Neuron (in vitro differentiated cells): ENCODE data around the gene TM2D1.

Source experiments
- H2AFZ ChIP-seq: one replicate; pipeline ENCODE4 v1.6.1; 2013; ENCODE audit warnings: low read depth, mild to moderate bottlenecking, inconsistent platforms, low read length, moderate library complexity
- H3K27me3 ChIP-seq: one replicate; pipeline ENCODE4 v1.6.1; 2013; ENCODE audit warnings: low read length; ENCODE audit not compliant: insufficient read depth
- H3K36me3 ChIP-seq: one replicate; pipeline ENCODE4 v1.6.1; 2013; ENCODE audit warnings: low read length; ENCODE audit not compliant: insufficient read depth
- H3K4me1 ChIP-seq: one replicate; pipeline ENCODE4 v1.6.1; 2013; ENCODE audit warnings: low read length; ENCODE audit not compliant: insufficient read depth
- H3K4me3 ChIP-seq: 2 replicates; pipeline ENCODE4 v1.5.1; 2013; ENCODE audit warnings: mild to moderate bottlenecking, low read length, moderate library complexity
- H3K9me3 ChIP-seq: one replicate; pipeline ENCODE4 v1.6.1; 2013; ENCODE audit warnings: low read length

The TM2D1 gene

GRCh38 chr1:61724813-61725694 is at the start of gene TM2D1:
TM2D1 (minus strand) TSS chr1:61725141; CDS start chr1:61725120, 21 bp downstream.
- Histone ChIP-seq H3K4me3 (peak within 1 kb of the TSS; percentile 69), H3K36me3 (peaks cover 5% of the 10 kb centered on the region), H3K4me1 (peaks cover 11% of the 10 kb centered on the region), H3K9me3 (no peaks in the 10 kb centered on the region), H3K27me3 (no peaks in the 10 kb centered on the region), H2AFZ (peak within 1 kb of the TSS; percentile 70)

DNA sequence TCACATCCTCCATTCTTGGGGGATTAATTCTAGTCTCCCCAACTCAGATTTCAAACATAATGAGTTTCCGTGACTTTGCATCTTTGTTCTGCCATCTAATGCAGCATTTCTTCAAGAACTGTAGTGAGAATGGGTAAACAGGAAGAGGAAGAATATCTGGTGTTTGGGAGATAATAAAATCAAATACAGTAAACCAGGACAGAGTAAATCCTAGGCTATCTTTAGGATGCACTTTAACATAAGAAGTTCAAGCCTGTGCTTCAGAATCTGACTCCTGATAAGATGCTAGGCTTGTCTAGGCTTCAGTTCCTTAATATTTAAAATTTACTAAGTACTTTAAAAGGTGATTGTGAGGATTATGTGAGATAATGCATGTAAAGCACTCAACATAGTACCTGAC is 45.2 kb upstream of the TM2D1 start:
- Histone ChIP-seq H3K4me3 (no peak overlapping the region), H2AFZ (no peak overlapping the region), H3K4me1 (no peaks in the 10 kb centered on the region), H3K27me3 (no peaks in the 10 kb centered on the region), H3K9me3 (no peaks in the 10 kb centered on the region), H3K36me3 (no peaks in the 10 kb centered on the region)

- Histone ChIP-seq H3K36me3 (no peaks in the 10 kb centered on the region), H3K27me3 (no peaks in the 10 kb centered on the region), H3K4me3 (no peak overlapping the region), H3K9me3 (no peaks in the 10 kb centered on the region), H3K4me1 (no peaks in the 10 kb centered on the region), H2AFZ (no peak overlapping the region)
These were observed 33.0 kb upstream of the TM2D1 start for GRCh38 chr1:61757950-61758349.

DNA sequence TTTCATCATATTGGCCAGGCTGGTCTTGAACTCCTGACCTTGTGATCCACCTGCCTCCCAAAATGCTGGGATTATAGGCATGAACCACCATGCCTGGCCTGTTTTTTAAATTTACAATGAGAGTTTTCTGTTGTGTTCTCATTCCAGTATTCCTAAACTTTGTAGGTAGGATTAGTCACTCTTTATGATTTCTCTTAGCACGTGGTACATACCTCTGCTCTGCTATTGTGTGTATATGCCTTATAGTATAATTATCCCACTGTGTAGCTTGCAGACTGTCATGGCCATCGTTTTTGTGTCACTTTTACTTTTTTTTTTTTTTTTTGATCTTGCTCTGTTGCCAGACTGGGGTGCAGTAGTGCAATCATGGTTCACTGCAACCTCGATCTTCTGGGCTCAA is 31.8 kb upstream of the TM2D1 start:
- Histone ChIP-seq H3K36me3 (no peaks in the 10 kb centered on the region), H3K4me1 (no peaks in the 10 kb centered on the region), H3K27me3 (no peaks in the 10 kb centered on the region), H2AFZ (no peak overlapping the region), H3K9me3 (no peaks in the 10 kb centered on the region), H3K4me3 (no peak overlapping the region)

DNA sequence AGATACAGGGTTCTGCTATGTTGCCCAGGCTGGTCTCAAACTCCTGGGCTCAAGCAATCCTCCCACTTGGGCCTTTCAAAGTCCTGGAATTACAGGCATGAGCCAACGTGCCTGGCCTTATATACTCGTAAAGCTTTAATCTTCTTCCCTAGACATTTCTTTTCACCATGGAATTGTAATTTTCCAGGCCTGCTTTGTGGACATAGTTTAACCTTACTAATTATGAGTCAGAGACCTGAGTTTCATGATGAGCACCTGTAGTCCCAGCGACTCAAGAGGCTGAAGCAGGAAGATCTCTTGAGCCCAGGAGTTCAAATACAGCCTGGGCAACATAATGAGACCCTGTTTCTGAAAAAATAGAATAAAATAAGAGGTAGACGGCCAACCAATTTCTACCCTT is 29.6 kb upstream of the TM2D1 start:
- no peak overlapping the region for H3K4me3 ChIP-seq
- no peaks in the 10 kb centered on the region for H3K4me1 ChIP-seq
- no peaks in the 10 kb centered on the region for H3K27me3 ChIP-seq

GRCh38 chr1:61753998-61754508 is 29.1 kb upstream of the TM2D1 start:
- no peaks in the 10 kb centered on the region for H3K9me3 ChIP-seq
- no peaks in the 10 kb centered on the region for H3K36me3 ChIP-seq

More for the DNA sequence above, 29.6 kb upstream of the TM2D1 start:
- H2AFZ ChIP-seq, result no peak overlapping the region
- no peaks in the 10 kb centered on the region for H3K36me3 ChIP-seq
- H3K9me3 ChIP-seq, result no peaks in the 10 kb centered on the region

GRCh38 chr1:61752921-61753389 is 28.0 kb upstream of the TM2D1 start:
- H3K9me3 ChIP-seq, result no peaks in the 10 kb centered on the region
- no peak overlapping the region for H2AFZ ChIP-seq
- H3K27me3 ChIP-seq, result no peaks in the 10 kb centered on the region
- H3K4me3 ChIP-seq, result no peak overlapping the region
- H3K36me3 ChIP-seq, result no peaks in the 10 kb centered on the region
- no peaks in the 10 kb centered on the region for H3K4me1 ChIP-seq

More at GRCh38 chr1:61753998-61754508, 29.1 kb upstream of the TM2D1 start:
- no peak overlapping the region for H2AFZ ChIP-seq
- H3K27me3 ChIP-seq, result no peaks in the 10 kb centered on the region
- H3K4me1 ChIP-seq, result no peaks in the 10 kb centered on the region
- H3K4me3 ChIP-seq, result no peak overlapping the region

DNA sequence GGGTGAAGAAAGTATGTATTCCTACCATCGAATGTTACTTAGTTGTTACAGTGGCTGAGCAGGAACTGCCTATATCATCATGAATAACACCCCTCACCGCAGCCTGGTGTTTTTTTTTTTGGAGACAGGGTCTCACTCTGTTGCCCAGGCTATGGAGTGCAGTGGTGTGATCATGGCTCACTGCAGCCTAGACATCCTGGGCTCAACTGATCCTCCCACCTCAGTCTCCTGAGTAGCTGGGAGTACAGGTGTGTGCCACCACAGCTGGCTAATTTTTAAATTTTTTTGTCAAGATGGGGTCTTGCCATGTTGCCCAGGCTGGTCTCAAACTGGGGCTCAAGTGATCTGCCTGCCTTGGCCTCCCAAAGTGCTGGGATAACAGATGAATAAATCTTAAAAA is 24.6 kb upstream of the TM2D1 start:
- no peak overlapping the region for H2AFZ ChIP-seq
- H3K36me3 ChIP-seq, result no peaks in the 10 kb centered on the region
- H3K27me3 ChIP-seq, result no peaks in the 10 kb centered on the region
- no peaks in the 10 kb centered on the region for H3K9me3 ChIP-seq
- no peaks in the 10 kb centered on the region for H3K4me1 ChIP-seq
- no peak overlapping the region for H3K4me3 ChIP-seq

GRCh38 chr1:61748566-61748965 is 23.6 kb upstream of the TM2D1 start:
- Histone ChIP-seq H2AFZ (no peak overlapping the region), H3K36me3 (no peaks in the 10 kb centered on the region), H3K27me3 (peaks cover 4% of the 10 kb centered on the region), H3K4me1 (no peaks in the 10 kb centered on the region), H3K9me3 (no peaks in the 10 kb centered on the region), H3K4me3 (no peak overlapping the region)

DNA sequence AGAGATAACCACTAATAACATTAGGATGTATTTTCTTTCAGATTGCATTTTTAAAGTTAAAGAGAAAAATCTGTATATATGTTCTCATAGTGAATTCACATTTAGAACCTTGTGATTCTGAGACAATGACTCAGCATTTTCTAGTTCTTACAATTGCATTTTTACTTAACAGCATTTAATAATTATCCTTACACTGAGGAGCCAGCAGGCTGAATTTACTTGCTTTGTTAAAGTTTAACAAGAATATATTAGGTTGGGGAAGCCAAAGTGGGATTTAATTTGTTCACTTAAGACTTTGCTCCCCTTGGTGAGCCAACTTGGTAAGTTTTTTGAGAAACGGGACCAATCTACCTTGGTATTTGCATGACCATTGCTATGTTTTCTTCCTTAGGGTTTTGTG is 21.9 kb upstream of the TM2D1 start:
- Histone ChIP-seq H3K4me3 (no peak overlapping the region), H2AFZ (no peak overlapping the region), H3K36me3 (no peaks in the 10 kb centered on the region), H3K9me3 (no peaks in the 10 kb centered on the region), H3K4me1 (no peaks in the 10 kb centered on the region), H3K27me3 (peaks cover 14% of the 10 kb centered on the region)

- no peaks in the 10 kb centered on the region for H3K36me3 ChIP-seq
- H3K27me3 ChIP-seq, result peaks cover 20% of the 10 kb centered on the region
- H3K9me3 ChIP-seq, result no peaks in the 10 kb centered on the region
- no peaks in the 10 kb centered on the region for H3K4me1 ChIP-seq
- H3K4me3 ChIP-seq, result no peak overlapping the region
- no peak overlapping the region for H2AFZ ChIP-seq
These were observed 19.0 kb upstream of the TM2D1 start for GRCh38 chr1:61743716-61744580.

DNA sequence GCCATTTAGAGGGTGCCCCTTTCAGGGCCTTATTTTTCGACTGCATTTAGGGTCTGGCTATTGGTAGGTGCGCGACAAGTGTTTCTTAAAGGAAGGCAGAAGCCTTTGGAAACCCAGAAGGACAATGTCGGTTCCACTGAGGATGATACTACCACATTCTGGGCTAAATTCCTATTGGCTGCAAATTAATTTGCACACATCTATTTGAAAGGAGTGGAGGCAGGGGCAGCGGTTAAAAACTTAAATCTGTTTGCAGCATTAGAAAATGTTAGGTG is 18.4 kb upstream of the TM2D1 start:
- peaks cover 20% of the 10 kb centered on the region for H3K27me3 ChIP-seq
- peak overlapping the region; percentile 45 for H3K4me3 ChIP-seq
- H3K36me3 ChIP-seq, result no peaks in the 10 kb centered on the region
- H3K9me3 ChIP-seq, result no peaks in the 10 kb centered on the region
- no peaks in the 10 kb centered on the region for H3K4me1 ChIP-seq
- peak overlapping the region; percentile 92 for H2AFZ ChIP-seq
